ENCODE results near the gene TMEM232.
"Not testable (repeated sequence)": the region's sequence is repeated elsewhere in the genome, so short reads cannot be mapped to it uniquely, and the experiment has no call there.

The TMEM232 gene

GRCh38 chr5:110686270-110686669, 40.2 kb downstream of the TMEM232 start:
- no peak overlapping the region for H3K27ac ChIP-seq (replicated peaks)
- no peak for DNase-seq (ENCODE audit: low read depth in 1 of 2, low spot score in 1 of 2)

GRCh38 chr5:110681953-110682352, 44.5 kb downstream of the TMEM232 start:
- no peak for DNase-seq (ENCODE audit: low read depth in 1 of 2, low spot score in 1 of 2)
- no peak overlapping the region for H3K4me3 ChIP-seq (replicated peaks; ENCODE audit: insufficient read depth, low read length)
- no peak overlapping the region for H3K27ac ChIP-seq (replicated peaks)
- no peaks in the 10 kb centered on the region for H3K27me3 ChIP-seq (ENCODE audit: insufficient read depth, poor library complexity, severe bottlenecking)
- TF ChIP-seq GABPA (IDR thresholded peaks at IDR 0.05; ENCODE audit: low read depth) (no peak), CTCF (IDR thresholded peaks at IDR 0.05; ENCODE audit: insufficient read depth, low read length) (no peak), POLR2AphosphoS5 (IDR thresholded peaks at IDR 0.05; ENCODE audit: low read depth) (no peak), SPI1 (IDR thresholded peaks at IDR 0.05; ENCODE audit: borderline replicate concordance, low read depth) (no peak), REST (IDR thresholded peaks at IDR 0.05; ENCODE audit: insufficient replicate concordance, low read depth) (no peak)

More at GRCh38 chr5:110686270-110686669, 40.2 kb downstream of the TMEM232 start:
- no peaks in the 10 kb centered on the region for H3K27me3 ChIP-seq (ENCODE audit: insufficient read depth, poor library complexity, severe bottlenecking)
- no peak overlapping the region for H3K4me3 ChIP-seq (replicated peaks; ENCODE audit: insufficient read depth, low read length)
- TF ChIP-seq CTCF (IDR thresholded peaks at IDR 0.05; ENCODE audit: insufficient read depth, low read length) (no peak), REST (IDR thresholded peaks at IDR 0.05; ENCODE audit: insufficient replicate concordance, low read depth) (no peak), POLR2AphosphoS5 (IDR thresholded peaks at IDR 0.05; ENCODE audit: low read depth) (no peak), SPI1 (IDR thresholded peaks at IDR 0.05; ENCODE audit: borderline replicate concordance, low read depth) (no peak), GABPA (IDR thresholded peaks at IDR 0.05; ENCODE audit: low read depth) (no peak)

GRCh38 chr5:110681109-110681508, 45.4 kb downstream of the TMEM232 start:
- Histone ChIP-seq H3K27ac (replicated peaks) (no peak overlapping the region), H3K27me3 (ENCODE audit: insufficient read depth, poor library complexity, severe bottlenecking) (no peaks in the 10 kb centered on the region), H3K4me3 (replicated peaks; ENCODE audit: insufficient read depth, low read length) (no peak overlapping the region)
- TF ChIP-seq SPI1 (IDR thresholded peaks at IDR 0.05; ENCODE audit: borderline replicate concordance, low read depth) (no peak), CTCF (IDR thresholded peaks at IDR 0.05; ENCODE audit: insufficient read depth, low read length) (no peak), GABPA (IDR thresholded peaks at IDR 0.05; ENCODE audit: low read depth) (no peak), POLR2AphosphoS5 (IDR thresholded peaks at IDR 0.05; ENCODE audit: low read depth) (no peak), REST (IDR thresholded peaks at IDR 0.05; ENCODE audit: insufficient replicate concordance, low read depth) (no peak)
- DNase-seq (ENCODE audit: low read depth in 1 of 2, low spot score in 1 of 2) = no peak

GRCh38 chr5:110676554-110676953, 49.9 kb downstream of the TMEM232 start:
- not testable (repeated sequence) for H3K27me3 ChIP-seq (ENCODE audit: insufficient read depth, poor library complexity, severe bottlenecking); H3K4me3 ChIP-seq (replicated peaks; ENCODE audit: insufficient read depth, low read length); DNase-seq (ENCODE audit: low read depth in 1 of 2, low spot score in 1 of 2); H3K27ac ChIP-seq (replicated peaks)

Data from HL-60 (cell line).